ENCODE data around the gene NRIP3.

NRIP3 gene

DNA sequence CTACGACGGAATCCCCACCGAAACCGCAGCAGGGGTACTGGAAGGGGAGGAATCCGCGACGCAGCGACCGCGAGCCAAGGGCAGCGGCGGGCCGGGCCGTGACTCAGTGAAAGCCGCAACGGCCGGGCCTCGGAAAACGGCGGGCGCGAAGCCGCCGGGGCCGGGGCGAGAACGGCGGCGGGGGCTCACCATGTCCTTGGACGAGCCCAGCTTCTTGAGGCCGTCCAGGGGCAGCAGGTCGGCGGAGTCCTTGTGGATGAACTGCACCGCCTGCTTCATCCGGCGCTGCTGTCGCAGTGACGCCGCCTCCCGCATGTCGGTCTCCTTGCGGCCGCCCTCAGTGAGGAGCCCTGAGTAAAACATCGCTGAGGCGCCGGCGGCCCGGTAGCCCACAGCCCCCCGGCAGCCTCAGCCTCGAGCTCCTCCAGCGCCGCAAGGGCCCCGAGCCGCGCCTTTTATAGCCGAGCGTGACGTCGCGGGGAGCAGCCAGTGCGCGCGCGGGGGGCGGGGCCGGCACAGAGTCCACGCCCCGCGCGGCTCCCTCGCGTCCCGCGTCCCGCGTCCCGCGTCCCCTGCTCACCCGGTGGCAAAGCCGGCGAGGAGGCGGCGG is at the start of gene NRIP3:
Gene NRIP3 (minus strand): TSS at position 429 of the 610 bp plus-strand sequence. CDS start 66 bp downstream, at position 363.
- no peak for DNase-seq

DNA sequence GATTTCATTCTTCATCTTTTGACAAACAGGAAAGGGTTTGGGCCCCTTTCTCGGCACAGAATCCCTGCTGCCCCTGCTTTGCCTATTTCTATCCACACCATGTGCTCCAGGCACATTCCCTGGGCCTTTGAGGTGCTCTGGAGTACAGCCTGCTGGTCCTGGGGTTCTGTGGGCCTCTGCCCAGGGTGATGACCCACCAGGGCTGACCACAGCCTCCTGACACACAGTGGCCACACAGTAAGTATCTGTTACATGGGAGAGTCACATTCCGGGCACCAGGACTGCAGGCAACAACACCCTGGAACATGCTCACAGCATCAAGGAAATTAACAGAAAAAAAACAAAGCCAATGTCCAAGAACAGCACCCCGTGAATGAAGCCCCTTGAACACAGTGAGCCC is 48.5 kb upstream of the NRIP3 start:
- DNase-seq = no peak

DNA sequence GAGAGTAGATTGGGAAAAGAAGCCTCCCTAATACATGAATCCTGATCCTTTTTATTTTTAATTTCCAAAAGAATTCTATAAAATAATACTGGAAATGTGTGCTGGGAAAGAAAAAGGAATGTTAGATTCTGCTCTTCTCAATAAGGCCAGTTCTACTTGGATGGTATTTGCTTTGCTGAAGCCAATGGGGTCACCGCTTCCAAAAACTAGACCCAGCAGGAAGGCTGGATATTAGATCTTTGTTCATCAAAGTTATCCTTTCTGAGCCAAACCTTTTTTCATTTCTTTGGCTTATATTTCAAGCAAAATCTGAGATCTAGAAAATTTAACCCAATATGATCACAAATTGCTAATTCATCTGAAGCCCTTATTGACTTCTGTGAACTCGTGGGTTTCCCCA is 46.2 kb upstream of the NRIP3 start:
- DNase-seq = no peak

DNA sequence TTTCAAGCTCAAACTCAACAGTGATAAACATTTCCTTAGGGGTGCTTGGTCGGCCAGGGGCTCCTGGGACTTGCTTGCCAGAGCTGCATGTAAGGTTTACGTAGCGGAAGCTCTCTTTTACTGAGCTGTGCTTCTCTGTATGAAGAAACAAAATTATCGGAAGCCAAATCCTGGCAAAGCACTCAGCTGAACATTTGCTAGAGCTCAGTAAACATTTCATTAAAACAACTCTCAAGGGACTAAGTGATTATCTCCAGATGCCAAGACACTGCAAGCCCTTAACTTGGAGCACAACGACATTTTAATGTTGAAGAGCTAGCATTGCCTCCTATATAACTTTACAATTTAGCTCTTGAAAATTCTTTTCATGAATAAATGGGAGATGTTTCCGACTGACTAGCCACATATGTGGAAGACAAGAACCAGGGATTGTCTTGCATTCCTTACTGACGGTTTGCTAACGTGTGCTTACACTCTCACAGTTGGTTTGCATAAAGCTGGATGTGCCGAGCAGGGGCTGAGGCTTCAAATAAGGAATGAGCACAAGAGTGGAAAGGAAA is 44.2 kb upstream of the NRIP3 start:
- DNase-seq = no peak

DNA sequence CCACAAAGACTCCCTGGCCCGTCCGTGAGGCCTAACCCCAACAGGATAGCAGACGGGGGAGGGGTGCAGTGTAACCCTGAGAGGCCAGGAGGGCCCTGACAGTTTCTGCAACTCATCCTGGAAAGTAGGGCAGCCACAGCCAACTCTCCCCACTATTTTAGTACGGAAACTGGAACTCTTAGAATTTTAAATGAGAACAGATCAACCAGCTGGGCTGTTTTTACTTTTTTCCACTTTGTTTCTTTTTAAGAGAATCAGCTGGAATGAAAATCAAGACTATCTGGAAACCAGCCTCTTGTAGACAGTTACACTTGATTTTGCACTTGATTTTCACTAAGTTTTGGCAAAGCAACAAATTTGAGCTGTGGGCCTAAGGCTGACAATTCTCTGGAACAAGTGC is 42.7 kb upstream of the NRIP3 start:
- no peak for DNase-seq

DNA sequence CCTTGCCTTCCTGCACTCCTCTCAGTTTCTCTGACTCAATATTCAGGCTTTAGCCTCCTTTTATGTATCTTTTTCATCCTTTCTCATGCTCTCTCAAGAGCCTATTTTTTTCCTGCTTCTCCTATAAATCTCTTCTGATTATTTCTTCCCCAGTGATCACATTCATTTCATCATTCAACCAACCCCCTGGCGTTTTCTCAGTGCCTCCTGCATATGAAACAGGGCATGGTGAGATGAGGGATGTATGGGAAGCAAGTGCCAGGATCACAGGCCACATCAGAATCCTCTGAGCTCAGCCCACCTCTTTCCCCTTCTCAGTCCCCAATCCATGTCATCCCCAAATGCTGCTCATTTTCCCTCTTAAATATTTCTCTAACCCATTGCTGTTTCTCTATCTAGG is 38.7 kb upstream of the NRIP3 start:
- DNase-seq = no peak

DNA sequence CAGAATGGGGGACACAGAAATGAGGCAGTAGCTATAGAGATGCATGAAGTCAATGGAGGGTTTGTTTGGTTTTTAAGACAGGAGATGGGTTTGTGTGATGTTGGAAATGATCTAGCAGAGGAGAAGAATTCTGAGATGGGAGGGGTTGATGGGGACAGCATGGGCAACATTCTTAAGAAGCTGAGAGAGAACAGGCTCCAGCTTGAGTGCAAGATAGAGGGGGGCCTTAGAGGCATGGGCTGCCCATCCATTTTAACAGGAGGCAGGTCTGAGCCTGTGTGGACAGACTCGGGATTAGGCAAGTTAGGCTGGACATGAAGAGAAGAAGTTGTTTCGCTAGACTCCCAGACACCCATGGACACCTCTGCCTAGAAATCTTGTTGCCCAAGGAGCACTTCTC is 37.9 kb upstream of the NRIP3 start:
- DNase-seq = no peak

DNA sequence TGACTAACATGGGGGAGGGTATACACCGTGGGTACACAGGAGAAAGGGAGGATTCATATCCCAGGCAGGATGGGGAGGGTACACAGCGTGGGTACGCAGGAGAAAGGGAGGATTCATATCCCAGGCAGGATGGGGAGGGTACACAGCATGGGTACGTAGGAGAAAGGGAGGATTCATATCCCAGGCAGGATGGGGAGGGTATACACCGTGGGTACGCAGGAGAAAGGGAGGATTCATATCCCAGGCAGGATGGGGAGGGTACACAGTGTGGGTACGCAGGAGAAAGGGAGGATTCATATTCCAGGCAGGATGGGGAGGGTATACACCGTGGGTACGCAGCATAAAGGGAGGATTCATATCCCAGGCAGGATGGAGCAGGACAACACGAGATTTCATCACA is 36.6 kb upstream of the NRIP3 start:
- no peak for DNase-seq

DNA sequence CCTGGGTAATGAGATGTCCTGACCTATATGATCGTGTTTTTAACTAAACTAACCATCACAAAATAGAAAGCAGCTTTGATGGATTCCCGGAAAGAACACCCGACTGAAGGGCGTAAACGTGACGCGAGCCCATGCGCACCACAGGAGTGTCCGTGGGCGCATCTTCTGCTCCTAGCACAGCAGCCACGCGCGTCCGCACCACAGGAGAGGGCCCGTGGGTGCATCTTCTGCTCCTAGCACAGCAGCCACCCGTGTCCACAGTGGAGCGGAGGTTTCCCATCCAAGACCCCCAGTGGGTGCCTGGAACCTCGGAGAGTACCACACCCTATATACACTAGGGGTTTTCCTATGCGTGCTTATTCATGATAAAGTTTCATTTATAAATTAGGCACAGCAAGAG is 36.1 kb upstream of the NRIP3 start:
- DNase-seq = no peak

DNA sequence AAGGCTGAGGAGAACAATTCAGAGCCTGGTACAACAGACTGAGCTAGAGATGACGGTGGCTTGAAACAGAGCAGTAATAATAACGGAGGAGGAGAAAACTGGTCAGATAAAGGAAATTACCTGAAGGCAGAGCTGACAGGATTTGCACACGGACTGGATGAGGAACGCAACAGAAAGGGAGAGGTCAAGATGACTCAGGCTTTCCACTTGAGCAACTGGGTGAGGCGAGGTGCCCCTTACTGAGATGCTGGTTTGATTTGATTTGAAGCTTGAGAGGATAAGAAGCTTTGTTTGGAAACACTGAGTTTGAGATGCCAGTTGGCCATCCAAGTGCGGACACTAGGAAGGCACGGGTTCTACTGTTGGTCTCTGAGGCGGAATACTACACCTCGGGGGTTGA is 35.4 kb upstream of the NRIP3 start:
- no peak for DNase-seq

DNA sequence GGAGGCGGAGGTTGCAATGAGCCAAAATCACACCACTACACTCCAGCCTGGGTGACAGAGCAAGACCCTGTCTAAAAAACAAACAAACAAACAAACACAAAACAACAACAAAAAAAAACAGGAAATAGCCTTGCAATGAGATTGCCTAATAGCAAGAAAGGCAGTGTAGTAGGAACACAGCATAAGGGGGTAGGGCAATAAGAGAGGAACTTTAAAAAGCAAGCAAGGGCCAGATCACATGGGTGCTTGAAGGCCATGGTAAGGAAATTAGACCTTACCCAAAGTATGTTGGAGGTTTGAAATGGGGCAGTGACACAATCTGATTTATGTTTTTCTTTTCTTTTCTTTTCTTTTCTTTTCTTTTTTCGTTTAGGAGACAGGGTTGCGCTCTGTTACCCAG is 34.7 kb upstream of the NRIP3 start:
- DNase-seq = no peak

DNA sequence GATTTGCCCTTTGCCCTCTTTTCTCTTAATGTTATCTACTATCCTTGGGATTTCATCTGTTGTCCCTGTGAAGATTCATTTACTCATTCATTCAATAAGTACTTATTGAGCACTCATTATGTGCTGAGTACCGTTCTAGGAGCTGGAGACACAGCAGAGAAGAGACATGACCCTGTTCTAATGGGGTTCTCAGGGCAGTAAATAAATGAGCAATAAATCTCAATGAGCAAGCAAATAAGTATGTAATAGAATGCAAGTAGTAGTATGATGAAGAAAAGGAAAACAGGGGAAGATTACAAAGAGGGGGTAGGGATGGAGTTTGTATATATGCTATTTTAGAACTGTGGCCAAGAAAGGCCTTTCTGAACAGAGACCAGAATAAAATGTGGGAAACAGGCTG is 34.2 kb upstream of the NRIP3 start:
- no peak for DNase-seq

DNA sequence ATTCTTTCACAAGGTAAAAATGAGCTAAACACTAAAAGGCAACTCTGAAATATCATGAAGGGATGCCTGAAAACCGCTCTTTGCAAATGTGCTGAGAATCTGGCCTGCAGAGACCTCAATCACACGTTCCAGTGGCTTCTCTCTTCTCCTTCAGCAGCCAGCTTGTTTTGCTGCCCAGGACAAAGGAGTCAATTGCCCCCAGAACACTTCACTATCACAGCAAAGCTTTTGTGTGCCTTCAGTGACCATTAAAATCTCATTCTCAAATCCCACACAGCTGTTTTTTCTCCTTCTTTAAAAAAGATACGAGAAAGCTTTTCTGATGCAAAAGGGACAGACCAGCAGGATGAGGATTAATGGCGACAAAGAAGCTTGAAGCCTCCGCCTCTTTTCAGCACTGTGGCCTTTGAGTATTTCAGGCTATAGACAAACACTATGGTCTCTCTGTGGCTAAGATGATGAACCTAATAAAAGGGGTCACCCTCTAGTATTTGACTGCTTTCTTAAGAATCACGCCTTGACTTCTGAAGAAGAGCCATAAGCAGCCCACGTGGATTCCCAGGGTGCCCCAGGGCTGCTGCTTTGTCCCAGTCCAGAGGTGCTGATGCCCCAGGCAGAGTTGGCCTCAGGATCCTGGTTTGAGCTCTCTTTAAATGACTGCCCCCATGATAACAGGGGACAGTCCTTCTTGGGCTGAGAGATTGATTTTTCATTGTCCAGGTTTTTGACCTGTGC is 33.4 kb upstream of the NRIP3 start:
- no peak for DNase-seq

DNA sequence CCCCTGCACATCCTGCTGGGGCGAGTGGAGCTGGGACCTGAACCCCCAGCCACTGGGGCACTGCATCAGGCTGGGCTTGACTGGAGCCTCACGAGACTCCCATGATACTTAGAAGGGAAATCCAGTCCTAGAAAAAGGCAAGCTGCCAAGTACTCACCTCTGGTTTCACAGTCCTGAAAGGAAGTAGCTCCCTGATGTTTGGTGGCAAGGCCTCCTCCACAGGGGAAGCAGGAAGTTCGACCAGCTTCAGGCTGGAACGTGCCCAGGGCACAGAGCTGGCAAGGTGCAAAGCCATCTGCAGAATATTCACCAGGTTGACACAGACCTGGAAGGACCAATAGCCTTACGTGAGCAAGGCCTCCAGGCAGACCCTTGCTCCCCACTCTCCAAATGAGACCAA is 26.8 kb upstream of the NRIP3 start:
- DNase-seq = no peak

DNA sequence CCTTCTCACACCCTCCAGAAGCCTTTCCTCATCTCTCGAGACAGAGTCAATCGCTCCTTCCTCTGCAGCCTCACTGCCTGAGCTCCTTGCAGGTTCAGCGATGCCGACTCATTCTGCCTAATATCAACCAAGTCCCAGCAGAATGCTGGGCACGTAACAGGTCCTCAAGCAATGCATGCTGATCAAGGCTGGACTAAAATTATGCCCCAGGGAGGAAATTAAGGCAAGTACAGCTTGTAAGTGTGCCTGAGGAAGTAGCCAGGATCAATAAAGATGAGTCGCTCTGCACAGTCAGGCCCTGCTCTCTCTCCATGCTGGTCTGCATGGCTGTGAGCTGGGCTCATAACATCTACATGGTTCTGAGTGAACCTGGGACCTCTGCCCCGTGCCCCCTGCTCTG is 25.6 kb upstream of the NRIP3 start:
- DNase-seq = no peak

DNA sequence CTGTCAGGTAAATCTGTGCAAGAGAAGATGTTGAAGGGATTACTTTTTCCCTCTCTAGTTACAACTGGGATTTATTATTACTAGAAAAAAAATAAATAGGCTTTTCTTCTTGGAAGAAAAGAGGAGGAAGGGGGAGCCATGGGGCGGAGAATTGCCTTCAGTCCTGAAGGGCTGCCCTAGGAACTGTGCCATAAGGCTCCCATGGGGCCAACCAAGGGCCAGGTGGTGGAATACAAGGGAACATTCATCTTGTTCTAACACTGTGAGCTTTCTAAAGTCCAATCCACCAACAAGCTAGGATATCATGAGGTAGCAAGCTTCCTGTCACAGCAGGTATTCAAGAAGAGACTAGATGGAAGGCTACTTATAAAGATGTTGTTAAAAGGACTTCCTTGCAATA is 24.8 kb upstream of the NRIP3 start:
- DNase-seq = no peak

DNA sequence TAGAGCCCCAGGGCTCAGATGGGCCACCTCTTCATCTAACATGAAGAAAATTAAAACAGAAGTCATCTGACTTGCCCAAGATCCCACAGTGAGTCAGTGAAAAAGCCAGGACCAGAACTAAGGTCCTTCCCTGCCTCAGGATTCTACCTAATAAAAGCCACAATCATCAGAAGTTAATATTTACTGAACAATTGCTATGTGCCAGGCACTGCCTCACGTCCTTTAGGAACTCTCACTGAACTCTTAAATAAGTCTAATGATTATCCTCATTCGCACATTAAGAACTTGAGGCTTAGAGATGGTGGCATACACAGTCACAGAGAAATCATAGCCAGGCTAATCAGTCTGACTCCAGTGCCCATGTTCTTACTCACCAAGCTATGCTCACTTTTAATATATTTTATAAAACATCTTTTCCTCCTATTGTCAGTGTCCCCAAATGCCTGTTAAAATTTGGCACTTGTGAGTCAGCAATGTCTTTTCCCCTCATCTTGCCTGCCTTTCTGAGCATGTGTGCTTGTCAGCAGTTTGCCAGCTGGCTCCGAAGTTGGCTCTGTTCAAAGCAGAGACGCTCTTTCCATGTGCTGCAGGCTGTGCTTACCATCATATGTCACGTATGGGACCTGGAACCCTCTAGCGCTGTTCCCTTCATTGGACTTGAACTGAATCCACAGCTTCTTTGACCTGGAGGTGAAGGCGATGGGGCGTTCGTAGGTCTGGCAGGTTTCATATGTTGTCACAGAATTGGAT is 21.5 kb upstream of the NRIP3 start:
- DNase-seq = no peak

DNA sequence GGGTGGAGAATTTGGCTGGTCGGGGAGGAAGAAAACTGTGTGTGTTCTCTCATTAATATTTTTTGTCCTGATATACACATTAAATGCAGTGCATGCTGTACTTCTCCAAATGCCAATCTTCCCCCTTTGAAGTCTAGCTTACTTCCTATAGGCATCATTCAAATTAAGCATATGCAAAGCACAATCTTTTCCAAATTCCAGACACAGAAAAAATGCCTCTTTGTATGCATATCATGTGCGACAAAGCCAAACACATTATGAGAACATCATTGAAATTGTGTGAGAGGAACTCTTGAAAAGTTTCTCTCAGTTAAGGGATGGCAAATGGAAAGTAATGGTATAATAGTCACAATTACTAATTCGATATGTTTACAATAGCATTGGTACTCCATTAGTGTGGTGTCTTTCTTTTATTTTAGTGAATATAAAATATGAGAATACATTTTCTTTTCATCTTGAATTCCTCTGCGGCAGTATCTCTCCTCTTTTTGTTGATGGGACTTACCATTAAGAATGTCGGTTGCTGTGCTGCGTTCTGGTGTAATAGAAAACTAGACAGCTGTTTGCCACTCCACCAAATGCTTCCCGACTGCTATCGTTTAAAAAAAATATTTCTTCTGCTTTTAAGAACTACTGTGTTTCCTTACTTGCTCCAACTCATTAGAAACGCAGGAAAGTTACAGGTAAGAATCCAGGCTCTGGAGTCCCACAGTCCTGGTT is 19.3 kb upstream of the NRIP3 start:
- no peak for DNase-seq

DNA sequence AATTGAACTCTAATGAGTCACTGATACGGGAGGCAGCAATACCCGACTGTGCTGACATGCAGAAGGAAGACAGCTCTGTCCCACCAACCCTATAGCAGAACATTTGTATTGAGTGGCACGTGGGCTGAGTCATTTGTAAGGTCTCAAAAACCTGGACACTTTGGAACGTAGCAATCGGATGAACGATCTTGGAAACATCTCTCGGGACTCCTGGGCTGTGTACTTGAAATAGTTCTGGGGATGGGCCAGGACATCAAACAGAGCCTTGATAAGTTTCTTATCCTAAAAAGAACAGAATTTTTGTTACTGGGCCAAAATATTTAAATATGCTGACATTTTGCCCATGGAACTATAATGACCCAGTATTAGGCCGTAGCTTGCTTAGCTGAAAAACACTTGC is 17.1 kb upstream of the NRIP3 start:
- no peak for DNase-seq

DNA sequence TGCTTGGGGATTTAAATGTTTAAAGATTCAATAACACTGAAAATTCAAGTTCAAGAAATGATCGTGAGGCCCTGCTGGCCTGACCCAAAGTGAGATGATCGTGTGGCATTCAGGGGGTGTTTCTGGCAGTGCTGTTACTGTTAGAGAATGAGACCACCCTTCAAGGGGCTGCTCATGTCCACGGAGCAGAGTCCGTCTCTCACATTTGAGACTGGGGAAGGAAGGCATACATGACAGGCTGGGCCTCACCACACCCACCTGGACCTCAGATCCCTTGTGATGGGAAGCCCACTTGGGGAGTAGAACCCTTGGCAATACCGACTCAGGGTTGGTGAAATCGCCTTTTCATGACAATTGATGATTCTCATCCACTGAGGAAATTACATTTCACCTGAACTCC is 16.1 kb upstream of the NRIP3 start:
- no peak for DNase-seq

DNA sequence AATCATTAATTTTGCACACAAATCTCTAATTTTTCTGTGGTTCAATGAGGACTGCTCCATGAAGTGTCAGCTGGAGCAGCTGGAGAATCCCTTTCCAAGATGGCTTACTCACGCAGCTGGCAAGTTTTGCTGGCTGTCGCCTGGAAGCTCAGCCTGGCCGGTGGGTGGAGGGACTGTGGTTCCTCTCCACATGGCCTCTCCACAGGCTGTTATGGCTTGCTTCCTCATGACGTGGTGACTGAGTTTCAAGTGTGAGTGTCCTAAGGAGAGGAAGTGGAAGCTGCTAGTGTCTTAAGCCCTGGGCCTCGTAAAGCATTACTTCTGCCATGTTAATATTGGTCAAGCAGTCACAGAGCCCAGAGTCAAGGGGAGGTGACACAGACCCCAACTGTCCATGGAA is 14.0 kb upstream of the NRIP3 start:
- no peak for DNase-seq

DNA sequence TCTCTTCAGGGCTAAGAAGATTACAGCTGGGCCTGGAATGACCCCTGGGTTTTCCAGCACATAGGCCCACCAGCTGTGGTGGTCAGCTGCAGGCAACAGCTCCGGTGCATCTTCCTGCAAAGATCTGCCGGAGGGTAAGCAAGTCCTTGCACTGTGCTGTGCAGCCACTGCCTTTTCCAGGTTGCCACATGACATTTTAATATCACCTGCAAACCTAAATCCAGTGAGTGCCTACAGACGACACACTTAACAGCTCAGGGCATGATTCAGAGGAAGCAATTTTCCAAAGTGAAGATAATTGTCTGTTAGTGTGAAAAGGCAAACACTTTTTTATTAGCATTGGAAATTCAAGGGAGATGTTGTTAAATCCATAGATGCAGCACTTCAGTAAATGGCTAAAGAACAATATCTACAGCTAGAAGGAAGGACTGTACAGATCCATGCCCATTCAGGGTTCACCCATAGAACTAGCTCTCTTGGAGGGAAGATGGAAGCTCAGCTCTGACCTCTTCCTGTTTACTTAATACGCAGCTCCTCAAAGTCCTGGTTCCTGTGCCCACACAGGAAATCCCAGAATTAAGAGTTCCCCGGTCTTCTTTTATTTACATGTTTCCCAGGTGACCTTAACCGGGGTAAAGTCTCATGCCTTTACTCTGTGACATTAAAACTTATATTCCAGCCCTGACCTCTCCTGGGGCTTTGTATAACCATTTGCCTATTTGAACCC is 13.3 kb upstream of the NRIP3 start:
- no peak for DNase-seq

DNA sequence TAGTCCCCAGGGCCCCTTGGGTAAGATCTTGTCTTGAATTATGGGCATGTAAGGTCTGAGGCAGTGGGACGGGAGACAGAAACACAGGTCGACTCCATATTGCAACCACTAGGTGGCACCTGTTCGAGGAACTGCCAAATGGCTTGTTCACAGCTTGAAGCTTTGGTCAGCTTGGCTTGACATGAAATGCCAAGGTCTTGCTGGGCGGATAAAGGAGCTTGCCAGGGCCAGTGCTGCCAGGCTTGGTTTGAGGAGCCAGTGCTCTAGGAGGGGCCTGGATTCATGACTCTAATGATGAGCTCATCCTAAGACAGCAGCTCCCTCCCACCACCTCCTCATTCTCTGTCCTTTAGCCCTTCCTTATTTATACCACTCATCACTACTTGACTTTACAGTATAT is 11.9 kb upstream of the NRIP3 start:
- DNase-seq = no peak
